ENCODE results near the gene CCDC177.

Gene CCDC177

DNA sequence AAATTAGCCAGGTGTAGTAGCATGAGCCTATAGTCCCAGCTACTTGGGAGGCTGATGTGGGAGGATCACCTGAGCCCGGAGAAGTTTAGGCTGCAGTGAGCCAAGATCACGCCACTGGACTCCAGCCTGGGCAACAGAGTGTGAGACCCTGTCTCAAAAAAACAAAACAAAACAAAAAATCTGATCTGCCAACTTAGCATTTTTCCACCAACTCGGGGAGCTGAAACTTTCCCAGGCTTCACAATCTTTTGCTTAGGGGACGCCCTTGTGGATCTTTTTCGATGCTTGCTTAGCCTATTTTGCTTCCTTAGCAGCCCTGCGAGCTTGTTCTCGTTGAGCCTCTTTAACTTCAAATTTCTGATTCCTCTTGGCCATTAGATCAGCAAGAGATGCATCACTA, 13.8 kb downstream of the CCDC177 start:
- DNase-seq: no peak

DNA sequence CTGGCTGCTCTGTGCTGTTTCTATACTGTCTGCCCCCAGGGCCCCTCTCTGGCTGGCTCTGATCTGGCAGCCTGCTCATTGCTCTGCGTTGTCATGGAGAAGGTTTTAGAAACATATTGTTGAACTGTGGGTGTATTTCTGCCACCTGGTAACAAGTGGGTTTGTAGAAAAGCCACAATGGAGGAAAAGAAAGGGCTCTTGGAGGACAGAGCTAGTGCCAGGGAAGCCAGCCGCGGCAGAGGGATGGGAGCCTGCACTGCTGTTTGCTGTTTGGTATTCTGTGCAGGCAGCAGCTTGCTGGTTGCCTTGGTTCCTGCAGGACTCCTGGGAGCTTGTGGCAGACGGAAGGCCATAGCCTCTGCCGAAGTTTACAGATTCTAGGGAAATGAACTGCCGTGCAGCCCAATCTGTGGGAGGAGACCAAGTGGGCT, 15.1 kb downstream of the CCDC177 start:
- DNase-seq: peak; percentile 50

DNA sequence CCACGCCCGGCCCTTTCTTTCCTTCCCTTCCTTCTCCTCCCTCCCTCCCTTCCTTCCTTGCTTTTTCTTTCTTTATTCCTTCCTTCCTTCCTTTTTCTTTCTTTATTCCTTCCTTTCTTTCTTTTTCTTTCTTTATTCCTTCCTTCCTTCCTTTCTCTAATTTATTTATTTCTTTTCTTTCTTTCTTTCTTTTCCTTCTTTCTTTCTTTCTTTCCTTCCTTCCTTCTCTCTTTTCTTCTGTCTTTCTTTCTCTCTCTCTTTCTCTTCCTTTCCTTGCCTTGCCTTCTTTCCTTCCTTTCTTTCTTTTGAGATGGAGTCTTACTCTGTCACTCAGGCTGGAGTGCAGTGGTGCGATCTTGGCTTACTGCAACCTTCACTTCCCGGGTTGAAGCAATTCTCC, 15.9 kb downstream of the CCDC177 start:
- no peak for DNase-seq

DNA sequence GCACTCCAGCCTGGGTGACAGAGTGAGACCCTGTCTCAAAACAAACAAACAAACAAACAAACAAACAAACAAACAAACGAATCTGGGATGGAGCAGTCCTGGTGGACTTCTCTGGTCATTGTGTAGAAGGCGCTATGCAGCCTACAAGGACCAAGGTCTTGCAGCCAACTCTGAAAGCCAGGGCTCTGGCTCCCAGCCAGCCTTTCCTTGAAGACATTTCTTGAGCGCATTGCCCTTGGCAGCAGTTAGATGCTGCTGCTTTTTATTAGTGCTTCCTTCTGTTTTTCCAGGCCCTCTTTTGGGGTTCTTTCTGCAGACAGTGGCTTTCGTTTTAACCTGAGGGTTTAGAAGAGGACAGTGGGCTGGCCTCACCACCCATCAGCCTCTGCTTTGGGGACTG, 20.2 kb downstream of the CCDC177 start:
- DNase-seq: no peak

DNA sequence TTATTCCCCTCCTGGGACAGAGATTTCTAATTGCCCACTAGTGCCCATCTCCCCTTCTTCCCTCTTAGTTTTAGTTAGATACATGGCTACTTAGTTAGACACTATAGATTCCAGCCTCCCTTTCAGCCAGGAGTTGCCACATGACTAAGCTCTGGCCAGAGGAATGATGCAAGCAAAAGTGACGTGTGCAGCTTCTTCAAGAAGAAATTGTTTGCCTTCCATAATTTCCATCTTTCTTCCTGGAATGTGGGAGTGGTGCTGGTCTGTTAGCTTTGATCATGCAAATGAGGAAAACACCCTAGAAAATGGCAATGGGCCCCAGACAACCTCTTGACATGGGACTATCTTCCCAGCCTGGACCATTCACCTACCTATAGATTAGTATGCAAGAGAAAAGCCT, 21.4 kb downstream of the CCDC177 start:
- DNase-seq: no peak

DNA sequence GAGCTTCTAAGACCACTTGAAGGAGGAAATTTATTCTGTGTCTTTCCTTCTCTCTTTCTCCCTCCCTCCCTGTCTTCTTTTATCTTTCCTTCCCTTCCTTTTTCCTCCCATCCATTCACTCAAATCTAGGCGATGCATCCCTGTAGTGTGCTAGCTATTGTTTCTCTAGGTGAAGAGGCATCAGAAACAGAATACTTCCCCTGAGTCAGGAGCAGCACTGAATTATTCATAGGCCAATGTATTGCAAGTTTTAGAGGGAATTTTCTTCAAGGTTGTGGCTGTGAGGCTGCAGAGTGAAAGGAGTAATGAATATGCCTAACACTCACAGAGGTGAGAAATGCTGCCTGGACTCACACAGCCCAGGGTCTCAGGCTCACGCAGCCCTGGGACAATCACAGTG, 23.2 kb downstream of the CCDC177 start:
- DNase-seq: no peak

DNA sequence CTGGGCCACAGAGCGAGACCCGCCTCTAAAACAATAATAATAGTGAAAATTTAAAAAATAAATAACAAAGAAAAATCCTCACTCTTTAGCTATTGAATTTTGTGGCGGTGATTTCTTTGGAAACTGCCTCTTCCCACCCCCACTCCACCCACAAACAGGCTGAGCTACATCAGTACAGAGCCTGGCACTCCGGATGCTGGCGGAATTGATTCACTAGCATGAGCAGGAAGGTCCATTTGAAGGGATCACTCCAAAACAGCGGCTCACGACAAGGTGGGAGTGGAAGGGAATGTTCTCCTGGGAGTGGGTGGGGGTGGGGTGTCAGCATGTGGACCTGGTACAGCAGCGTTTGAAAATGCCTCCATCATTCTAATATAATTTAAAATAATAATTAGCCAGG, 26.1 kb downstream of the CCDC177 start:
- DNase-seq: no peak

DNA sequence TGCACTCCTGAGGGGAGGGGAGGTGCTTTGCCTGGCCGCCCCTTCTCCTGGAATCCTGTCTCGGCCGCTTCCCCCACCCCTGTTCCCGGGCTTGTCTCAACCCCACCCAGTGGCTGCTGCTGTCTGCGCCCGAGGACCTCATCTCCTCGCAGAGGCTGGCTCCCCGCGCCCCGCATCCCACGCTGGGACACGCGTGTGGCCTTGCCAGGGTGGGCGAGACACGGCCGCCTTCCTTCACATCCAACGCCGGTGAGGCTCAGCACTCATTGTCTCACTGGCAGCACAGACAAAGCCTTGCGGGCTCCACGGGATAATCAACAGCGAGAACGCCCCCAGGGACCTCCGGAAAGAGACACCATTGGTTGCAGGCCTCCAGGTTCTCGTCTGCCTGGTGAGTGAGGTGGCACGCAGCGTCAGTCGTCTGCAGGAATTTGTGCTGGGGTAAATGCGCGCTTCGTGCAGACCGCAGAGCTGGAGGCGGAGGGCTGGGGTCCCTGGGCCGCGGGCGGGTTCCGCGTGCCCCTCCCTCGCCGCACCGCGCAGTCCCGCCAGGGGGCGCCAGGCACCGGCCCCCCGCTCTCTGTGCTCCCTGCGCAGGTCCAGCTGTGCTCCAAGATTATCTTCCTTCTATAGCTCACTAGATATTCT, 26.8 kb downstream of the CCDC177 start:
- DNase-seq: no peak

DNA sequence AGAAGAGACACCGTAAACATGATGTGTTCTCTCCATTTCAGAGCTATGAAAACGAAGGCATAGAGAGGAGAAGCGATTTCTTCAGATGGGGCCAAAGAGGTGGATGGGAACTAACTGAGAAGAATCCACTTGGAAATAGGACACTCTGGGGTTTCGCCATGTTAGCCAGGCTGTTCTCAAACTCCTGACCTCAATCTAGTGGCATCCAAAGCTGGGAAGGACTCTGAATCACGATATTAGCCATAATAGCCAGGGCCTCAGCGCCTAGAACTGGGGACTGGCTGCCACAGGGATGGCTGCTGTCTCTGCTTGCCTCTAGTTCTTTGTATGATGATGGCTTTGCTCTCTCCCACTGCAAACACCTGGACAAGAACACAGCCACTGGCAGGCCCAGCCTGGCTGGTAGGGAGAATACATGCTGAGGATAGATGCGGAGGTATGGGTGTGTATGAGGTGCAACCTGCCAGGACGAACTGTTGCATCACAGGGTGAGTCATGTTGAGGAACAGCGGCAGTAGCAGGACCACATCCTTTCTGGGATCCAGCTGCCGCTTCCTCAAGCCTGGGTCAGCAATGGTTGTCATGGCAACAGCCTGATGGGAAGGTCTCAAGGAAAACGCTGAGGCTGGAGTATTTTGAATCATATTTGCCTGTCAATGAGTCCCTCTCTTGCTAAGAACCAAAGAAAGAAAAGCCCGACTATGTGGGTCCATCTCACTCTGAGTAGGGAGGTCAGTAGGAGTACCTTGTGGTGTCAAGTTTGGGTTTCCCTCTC, 31.1 kb downstream of the CCDC177 start:
- DNase-seq: no peak

DNA sequence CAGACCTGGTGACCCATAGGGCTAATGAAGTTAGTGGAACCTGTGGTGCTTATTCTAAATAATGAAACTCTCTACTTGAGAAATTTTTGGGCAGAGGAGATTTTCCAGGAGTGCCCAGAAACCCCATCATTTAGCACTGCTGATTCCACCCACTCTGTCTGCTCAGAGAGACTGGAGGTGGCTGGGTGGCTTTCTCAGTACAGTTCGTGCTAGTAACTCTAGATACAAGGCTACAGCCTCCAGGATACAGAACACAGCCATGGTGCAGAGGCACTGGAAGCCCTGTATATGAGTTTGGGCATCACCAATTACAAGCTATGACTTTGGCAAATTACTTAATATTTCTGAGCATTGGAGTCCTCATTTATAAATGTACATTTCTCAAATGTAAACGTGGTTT, 32.4 kb downstream of the CCDC177 start:
- DNase-seq: no peak

DNA sequence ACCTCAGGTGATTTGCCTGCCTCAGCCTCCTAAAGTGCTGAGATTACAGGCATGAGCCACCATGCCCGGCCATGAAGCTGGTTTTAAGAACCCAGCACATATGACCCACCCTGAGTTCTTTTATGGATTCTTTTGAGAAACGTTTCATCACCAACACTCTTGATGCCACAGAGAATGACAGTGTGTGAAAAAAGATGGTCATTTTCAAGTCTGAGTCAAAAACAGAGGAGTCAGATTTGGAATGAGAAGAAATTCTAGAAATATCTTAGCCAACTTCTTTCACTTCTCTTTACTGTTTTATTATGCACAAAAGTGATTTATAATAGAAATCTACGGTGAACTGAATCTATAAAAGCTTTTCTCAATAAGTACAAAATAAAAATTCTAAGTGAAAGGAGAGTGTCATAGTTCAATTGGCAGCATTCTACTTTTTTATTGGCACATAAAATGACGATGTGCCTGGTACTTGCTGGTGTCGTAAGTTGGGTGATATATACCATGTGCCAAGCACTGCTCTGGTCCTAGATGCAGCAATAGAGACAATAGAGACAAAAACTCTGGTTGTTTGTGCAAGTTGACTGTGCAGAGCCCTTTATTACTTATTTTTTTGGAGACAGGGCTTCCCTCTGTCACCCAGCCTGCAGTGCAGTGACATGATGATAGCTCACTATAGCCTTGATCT, 33.9 kb downstream of the CCDC177 start:
- no peak for DNase-seq

DNA sequence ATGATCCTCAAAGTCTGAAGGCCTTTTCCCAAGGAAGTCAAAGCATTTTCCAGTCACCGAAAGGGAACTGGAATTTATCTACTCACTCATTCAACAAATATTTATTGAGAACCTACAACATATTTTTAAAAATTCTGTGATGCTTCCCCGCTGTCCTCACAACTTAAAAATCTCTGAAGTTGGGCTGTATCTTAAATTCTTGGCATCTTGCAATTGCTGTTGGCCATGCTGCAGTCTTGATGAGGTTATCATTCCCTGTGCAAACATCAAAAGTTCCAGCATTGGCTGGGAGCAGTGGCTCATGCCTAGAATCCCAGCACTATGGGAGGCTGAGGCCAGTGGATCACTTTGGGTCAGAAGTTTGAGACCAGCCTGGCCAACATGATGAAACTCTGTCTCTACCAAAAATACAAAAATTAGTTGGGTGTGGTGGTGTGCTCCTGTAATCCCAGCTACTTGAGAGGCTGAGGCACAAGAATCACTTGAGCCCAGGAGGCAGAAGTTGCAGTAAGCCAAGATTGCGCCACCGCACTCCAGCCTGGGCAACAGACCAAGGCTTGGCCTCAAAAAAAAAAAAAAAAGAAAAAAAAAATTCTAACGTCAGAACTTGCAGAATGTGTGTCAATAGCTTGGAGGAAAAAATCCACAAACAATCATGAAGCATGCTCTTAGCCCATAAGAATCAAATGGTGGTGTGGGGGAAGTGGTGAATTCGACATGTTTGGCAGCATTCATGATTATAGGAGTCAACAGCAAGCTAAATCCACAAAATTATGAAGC, 34.9 kb downstream of the CCDC177 start:
- DNase-seq: no peak

DNA sequence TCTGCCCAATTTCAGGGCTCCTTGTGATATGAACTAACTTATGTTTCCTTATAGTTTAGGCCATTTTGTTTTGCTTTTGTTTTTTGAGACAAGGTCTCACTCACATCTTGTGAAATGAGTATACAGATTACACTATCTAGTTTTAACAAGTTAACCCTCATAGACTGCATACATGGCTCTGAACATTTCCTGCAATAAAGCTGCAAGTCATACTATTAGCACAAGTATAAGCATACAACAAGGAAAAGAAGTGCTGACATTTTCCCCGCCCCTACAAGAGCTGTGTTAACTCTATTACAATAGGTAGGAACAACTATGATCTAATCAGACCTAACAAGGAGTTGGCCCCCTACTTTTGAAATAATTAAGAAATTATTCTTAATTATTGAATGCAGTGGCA, 35.9 kb downstream of the CCDC177 start:
- no peak for DNase-seq

DNA sequence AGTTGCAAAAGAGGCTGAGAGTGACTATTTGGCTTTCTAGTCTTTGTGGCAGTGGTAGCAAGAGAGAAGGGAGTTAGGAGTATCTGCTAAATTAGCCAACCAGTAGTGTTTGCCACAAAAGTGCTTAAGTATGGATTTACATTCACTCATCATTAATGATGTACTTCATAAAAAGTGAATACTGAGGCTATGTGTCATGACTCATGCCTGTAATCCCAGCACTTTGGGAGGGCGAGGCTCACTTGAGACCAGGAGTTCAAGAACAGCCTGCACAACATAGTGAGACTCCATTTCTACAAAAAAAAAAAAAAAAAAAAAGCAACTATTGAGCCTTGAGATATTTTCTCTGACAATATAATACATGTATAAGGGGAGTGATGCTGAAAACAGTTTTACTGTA, 36.8 kb downstream of the CCDC177 start:
- DNase-seq: no peak

DNA sequence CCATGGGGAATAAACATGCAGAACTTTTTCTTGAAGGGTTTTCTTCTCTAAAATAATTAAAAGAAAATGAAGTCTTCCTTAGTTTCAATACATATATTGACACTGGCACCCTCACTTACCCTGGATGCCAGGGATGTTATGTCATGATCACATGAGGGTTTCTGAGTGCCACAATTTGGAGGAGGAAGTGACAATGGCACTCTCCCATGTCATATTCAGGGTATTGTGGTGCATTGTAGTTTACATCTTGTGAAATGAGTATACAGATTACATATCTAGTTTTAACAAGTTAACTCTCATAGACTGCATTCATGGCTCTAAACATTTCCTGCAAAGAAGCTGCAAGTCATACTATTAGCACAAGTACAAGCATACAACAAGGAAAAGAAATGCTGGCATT, 37.7 kb downstream of the CCDC177 start:
- DNase-seq: no peak

DNA sequence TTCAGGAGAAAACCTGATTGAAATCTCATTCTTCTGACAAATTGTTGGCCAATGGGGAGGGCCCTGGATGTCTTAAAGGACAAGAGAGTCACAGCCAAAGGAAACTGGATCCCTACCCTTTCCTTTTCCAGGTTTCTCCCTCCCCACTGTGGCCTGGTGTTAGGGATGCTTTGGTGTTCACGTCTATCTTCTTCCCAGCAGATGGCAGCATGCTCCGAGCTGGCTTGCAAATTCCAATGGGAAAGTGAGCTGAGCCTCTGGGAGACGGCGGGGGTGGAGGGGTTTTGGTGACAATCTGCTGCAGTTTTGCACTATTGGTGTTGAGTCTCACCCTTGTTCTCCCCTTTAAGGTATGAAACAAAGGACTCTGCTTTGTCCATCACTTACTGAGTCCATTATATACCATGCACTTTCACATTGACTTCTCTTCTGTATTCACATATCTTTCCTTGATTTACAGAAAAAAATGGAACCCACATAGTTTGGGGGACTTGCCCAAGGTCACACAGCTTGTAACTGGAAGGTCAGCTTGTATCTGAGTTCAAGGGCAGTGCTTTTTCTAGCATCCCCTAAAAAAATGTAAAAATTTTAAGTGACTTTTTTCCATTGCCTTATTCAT, 39.3 kb downstream of the CCDC177 start:
- DNase-seq: peak; percentile 34

DNA sequence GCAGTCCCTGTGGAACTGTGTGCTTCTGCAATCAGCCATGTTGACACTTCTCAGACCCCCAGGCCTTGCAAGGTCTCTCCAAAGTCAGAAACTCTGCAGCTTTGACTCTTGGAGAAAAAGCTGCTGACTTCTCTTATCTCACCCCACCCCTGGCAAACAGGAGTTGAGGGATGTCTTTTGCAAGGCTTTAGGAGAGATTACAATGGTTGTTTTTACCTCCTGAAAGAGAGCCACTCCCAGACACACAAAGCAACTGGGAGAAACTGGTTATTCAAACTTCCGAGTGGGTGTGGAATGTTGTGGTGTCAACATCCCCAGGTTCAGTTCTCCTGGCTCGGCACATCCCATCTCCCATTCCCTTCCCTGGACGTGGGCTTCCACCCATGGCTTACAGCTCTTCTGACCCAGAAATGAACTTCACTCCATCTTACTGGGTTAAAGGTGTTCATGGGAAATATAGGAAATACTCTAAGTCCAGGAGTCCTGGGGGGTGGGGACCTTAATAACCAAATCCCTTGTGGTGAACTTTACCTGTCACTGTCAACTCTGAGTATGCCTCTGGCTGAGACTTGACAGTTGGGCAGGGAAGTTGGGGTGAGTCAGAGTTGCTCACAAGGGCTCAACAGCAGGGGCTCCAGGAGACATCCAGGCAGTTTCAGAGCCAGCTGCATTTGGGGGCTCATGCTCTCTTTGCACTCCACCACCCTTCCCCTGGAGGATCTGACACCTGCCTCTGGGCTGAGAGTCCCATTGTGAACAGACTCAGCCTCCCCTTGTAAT, 41.9 kb downstream of the CCDC177 start:
- no peak for DNase-seq

DNA sequence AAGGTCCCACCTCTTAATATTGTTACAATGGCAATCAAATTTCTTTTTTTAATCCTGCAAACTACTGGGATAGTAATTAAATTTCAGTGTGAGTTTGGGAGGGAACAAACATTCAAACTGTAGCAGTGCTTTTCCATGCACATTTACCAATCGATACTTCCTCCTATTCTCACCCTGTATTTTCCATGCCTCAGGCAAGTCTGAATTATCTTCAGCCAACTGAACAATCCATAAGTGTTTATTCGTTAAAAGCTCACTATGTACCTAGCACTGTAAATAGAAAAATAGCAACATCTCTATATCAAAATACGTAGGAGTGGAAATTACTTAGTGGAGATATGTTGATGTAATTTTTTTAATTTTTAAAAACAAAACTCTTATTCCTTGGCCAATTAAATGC, 43.5 kb downstream of the CCDC177 start:
- no peak for DNase-seq

DNA sequence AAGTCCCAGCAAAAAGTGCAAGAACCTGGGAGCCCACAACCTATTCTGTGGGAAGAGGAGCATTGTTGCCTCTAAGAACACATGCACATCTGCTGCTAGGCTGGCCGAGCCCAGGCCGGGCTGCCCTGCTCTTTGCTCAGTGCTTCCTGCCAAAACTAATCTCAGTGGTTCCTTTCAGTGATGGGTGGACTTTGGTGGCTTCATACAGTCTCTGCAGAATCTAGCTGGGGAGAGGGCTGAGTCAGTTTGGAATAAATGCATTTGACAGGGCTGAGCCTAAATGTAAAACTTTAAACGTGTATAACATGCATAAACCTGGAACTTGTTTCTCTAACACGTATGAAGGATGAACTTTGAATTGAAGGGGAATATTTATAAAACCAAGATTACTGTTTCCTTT, 44.6 kb downstream of the CCDC177 start:
- no peak for DNase-seq

DNA sequence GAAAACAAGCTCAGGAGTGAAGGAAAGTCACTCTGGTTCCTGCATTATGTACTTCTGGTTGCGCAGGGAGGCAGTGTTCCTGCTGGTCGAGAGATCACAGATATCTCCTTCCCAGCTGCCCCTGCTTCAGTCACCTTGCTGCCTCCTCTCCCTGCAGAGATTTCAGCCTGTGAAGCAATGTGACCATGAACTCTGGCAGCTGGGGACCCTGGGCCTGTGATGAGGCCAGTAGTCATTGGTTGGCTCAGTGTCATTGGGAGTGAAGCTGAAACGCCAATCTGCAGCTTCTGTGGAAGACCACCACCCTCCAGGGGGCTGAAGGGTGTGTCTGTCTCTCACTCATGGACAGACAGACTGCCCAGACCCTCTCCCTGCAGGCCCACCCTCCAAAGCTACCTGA, 45.1 kb downstream of the CCDC177 start:
- DNase-seq: no peak

DNA sequence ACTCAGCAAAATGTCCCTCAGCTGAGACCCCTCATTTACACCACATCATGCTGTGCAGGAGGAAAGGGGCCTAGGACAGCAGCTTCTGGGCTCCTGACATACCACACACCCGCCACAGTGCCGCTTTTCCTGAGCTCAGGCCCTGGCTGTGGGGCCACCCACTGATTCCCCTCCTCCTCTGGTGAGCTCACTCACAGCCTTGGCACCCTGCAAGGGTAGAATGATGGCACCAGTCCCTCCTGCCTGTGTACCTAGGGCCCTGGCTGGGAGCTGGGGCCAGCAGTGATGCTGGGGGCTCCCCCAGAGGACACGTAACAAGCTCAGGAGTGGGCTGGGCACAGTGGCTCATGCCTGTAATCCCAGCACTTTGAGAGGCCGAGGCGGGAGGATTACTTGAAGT, 45.7 kb downstream of the CCDC177 start:
- no peak for DNase-seq

DNA sequence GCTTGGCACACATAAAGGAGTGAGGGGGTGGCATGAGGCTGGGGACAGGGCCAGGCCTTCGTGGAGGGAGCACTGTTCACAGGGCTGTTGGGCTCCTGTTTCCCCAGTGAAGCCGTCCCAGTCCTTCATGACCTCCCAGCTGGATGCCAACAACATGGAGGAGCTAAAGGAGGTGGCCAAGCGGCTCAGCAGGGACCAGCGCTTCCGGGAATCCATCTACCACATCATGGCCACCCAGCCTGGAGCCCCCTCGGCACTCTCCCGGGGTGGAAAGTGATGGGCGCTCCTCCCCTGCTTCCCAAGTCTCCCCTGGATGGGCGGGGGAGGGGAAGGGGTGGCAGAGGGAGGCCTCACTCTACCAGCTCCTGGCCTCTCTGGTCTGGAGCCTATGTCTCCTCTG, 46.5 kb downstream of the CCDC177 start:
- DNase-seq: no peak

Data from NCI-H1417 treated with DMSO at 0.1 percent for 48 hours (cell line).